Activated CD4-positive, alpha-beta T cell treated with anti-CD3 and anti-CD28 coated beads, Interleukin-2, amount 50 U/mL, for 4 hours (primary cell): ENCODE data around the gene WNT8B.

ENCODE experiments used
- DNase-seq, 2 experiments: peaks; one replicate each; pipeline ENCODE4 v3.0.0-alpha.2; 2020

Gene WNT8B

GRCh38 chr10:100483876-100484666 is 21.3 kb downstream of the WNT8B start:
- DNase-seq: no peak

DNA sequence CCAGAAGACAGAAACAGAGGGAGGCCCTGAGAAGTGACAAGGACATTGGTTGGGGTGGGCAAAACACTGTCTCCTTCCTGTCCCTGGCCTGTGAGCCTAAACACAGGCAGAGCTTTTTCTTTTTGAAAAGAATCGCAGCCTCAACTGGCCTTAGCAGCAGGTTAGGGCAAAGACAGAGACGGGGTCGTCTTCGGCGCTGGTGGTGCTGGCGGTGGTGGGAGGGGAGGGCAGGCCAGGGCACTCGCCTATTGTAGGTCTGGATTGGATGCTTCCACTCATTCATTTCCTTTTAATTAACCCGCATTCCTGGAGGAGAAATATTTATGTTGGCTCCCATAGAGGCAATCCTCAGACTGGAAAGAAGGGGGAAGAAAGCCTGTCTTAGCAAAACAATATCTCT is 22.6 kb downstream of the WNT8B start:
- DNase-seq: no peak

DNA sequence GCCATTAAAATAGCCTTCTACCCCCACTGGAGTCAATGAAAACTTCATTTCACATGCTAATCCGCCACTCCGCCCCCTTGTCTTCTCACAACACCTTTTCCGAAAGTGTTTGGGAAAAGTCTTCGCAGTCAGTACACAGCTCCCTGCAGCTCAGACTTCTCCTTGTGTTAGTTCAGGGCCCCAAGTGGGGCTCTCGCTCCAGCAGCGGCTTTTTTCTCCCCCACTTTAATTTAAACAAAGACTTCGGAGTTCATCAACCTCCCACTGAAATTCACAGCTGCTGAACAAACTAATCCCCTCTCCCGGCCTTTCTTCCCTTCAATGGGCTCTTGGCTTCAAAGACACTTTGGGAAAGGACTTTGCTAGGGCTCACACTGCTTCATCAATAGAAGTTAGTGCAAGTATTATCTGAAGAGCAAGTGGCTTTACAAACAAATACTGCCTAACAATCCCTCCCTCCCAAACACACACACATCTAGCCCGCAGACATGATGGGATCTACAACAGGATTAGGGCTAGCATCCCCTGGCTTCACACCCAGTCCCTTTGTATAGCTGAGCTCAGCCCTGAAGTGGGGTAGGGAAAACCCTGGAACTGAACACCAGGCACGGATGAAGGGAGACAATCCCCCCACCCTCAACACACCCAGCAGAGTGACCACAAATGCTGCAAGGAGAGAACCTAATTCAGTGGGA is 23.1 kb downstream of the WNT8B start:
- no peak for DNase-seq

DNA sequence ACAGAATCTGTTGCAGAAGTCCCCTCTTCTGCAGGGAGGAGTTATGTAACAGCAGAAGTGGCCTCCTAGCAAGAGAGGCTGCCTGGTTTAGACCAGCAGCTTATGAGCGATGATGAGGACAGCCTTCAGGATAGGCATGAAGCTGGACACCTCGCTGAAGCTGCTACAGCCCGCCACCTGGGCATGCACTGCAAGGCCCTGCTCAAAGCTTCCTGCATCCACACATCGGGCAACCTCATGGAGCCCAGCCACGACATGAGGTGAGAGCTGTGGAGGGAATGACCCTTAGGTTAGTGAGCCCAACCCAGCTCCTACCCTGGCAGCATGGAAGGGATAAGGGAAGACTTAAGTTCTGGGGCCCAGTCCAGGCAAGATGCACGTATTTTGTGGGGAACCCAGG is 24.7 kb downstream of the WNT8B start:
- no peak for DNase-seq

DNA sequence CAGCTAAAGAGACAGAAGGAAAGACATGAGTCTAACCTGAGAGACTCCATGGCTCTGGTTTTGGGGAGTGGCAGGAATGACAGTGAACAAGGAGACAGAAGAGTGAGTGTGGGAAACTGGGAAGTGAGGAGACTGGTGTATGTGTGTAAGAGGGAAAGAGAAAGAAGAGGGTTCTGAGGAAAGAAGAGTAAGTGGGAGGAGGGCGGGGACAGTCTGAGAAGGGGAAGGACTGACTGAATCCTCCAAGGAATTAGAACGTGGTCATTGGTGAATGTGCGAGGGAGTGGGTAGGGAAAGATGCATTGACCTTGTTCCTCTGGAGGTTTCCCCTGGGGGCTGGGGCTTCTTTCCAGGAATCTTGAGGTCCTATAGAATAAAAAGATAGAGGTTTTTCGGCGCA is 26.6 kb downstream of the WNT8B start:
- DNase-seq: no peak

- DNase-seq: no peak
Observed at GRCh38 chr10:100490531-100490930, 27.7 kb downstream of the WNT8B start.

DNA sequence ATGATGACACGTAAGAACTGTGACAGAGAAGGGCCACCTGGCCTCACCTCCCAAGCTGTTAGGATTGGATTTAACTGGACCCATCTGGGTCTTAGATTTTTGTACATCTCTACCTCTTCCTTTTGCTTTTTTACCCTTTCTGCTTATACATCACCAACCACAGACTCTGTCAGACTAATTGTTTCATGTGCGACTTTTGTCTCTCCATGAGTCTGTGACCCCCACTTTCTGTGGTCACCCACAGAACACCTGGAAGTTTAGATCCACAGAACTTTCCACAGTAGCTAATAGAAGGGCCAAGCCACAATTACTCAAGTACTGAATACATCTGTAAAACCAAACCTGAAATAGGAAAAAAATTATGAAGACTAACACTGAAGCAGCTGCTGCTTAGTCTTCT is 33.8 kb downstream of the WNT8B start:
- no peak for DNase-seq

GRCh38 chr10:100498059-100498458 is 35.2 kb downstream of the WNT8B start:
- no peak for DNase-seq

GRCh38 chr10:100501423-100501822 is 38.6 kb downstream of the WNT8B start:
- no peak for DNase-seq

GRCh38 chr10:100502926-100503494 is 40.2 kb downstream of the WNT8B start:
- DNase-seq: no peak

DNA sequence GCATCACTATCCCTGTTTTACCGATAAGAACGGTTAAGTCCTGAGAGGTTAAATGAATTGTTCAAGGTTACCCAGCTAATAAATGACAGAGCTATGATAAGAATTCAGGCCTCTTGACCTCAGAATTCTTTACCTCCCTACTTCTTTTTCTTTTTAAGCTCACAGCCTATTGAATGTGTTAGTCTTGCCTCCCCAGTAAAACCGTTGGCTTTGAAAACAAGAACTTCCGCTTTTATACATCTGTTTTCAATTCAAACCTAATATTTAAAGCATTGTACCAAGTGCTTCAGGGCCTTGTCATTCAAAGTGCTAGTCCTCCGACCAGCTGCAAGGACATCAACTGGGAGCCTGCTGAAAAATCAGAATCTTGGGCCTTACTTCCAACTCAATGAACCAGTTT is 41.3 kb downstream of the WNT8B start:
- no peak for DNase-seq

DNA sequence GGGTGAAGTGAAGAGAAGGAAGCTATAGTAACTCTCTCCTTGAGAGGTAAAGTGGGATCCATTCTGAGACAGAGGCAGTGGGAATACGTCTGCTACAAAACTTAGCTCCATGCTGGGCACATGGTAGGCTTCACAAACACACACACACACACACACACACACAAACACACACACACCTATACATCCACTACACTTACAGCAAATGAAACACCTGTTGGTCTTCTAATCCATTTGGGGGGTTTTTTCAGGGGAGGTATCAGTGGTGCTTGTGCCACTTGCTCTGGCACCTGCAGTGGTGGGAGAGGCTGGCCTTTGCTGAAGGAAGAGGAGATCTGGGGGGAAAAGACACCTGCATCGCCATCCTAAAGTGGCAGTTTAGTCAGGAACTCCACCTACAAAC is 42.4 kb downstream of the WNT8B start:
- DNase-seq: no peak

GRCh38 chr10:100506596-100507356 is 44.0 kb downstream of the WNT8B start:
- DNase-seq: no peak

DNA sequence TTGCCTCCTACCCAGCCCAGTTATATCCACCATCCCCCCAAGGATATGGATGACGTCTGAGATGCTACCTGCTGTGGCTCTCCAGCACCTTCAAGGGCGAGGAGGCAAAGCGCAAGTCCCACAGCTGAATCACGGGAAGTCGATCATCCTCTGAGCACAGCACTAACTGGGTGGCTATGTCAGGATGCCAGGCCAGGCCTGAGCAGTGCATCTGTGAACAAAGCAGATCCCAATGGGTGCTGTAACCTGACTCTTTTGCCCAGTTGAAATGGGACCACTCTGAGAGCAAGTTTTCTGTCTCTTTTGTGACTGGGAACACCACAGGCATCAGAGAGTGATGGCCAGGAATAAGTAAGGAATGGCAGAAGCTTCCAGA is 44.5 kb downstream of the WNT8B start:
- DNase-seq: no peak

DNA sequence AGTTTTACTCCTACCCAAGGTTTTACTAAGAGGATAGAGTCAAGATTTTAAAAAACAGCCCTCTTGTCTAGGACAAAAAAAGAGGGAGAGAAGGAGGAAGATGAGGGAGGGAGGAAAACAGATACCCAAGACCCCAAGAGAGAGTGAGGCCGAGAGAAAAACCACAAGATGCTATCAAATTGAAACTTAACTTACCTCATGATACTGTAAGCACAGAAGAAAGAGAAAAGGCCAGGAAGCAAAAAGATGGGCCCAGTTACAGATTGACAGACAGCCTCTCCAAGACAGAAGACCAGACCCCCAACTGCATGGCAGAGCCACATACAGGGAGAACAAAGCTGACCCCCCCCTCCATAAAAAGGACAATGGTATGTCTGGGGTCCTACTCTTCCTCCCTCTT is 45.5 kb downstream of the WNT8B start:
- DNase-seq: no peak

GRCh38 chr10:100508691-100509150 is 45.9 kb downstream of the WNT8B start:
- peak; percentile 28 to 30 for DNase-seq

DNA sequence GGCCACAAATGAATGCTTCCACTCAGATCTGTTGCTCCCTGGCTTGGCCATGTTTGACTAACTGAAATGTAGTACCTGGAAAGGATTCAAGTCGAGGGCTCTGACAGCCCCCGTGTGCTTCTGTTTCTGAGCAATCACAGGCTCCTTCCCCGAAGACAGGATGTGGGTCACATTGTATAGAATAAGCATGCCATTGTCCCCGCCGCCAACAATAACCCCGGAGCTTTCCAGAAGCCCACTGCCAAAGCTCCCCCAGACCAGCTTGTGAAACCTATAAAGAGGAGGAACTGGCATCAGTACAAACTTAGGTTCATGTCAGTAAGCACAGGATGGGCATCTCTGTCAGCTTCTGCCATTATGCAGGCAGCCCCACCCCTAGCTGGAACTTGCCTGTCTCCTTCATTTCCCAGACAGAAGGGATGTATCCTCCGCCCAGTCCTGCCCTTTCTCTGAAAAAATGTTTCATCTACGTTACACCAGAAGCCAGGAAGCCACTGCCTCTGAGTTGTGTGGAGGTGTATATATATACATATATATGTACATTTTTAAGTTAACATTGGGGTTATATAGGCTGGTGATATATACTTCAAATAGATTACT is 46.5 kb downstream of the WNT8B start:
- DNase-seq: peak; percentile 55 to 59

DNA sequence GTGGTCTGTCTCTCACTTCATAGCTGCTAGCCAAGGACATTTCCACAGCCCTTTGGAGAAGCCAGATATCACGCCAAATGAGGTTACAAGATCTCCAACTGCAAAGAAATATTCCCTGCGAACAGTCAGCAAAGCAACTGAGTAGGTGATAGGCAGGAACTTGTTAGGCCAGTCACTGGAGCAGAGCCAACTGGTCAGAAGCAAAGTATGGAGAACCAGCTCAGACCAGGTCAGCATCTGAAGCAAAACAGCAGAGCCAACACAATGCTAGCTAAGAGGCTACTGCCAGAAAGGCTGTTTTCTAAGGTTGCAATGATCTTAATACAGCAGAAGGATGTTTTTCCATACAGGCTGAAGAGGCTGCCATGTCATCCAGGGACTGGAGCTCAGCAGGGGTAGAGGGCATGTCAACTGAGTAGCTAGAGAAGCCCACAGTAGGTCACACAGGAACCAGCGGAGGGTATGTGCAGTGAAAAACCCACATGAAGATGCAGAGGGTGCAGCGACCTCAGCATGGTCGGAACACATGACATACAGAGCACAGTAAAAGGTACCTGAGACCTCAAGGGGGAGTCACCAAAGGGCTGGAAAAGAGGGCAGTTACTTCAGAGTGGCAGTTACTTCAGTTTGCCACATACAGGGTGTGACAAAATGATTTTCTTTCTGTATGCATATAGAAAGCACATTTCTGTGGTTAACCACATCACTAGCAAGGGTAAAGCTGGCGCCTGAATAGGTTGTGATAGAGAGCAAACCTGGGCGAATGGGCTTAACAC is 47.9 kb downstream of the WNT8B start:
- DNase-seq: peak; percentile 51 to 67

DNA sequence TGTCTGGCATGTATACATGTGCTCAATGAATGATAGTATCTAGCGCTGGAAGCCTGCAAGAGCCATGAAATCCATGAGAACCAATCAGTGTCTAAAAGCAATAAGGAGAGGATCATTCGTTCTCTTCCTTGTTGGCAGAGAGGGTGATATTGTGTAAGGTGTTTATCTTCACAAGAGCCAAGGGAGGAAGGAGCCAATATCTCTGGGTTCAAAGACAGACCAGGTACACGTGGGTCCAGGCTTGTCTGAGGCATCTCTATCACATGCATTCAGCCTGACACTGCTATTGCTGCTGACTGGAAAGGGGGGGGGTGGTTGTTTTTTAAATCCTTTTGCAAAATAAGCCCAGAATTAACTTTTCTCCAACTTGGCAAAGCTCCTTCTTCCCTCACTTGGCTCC is 52.8 kb downstream of the WNT8B start:
- DNase-seq: no peak

DNA sequence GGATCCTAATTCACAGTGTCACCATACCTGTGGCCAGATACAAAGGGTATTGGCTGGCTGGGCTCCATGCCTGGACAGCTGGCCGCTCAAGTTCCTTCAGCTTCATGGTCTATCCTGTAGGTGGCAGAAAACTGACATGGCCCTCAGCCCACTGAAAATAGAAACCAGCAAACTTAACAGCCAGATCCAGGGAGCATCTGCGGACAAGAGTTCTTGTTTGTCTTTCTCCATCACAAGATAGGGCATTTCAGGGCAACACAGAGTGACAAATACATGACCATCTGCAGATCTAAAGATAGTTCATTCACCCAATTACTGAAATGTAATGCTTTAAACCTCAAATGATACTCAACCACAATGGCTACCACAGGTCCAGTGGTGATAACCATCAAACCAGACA is 54.0 kb downstream of the WNT8B start:
- no peak for DNase-seq

GRCh38 chr10:100518761-100519241 is 56.0 kb downstream of the WNT8B start:
- peak; percentile 63 to 64 for DNase-seq
